ENCODE data around the gene TRMT10A.
"Not testable (repeated sequence)": the region's sequence is repeated elsewhere in the genome, so short reads cannot be mapped to it uniquely, and the experiment has no call there.

TRMT10A gene

DNA sequence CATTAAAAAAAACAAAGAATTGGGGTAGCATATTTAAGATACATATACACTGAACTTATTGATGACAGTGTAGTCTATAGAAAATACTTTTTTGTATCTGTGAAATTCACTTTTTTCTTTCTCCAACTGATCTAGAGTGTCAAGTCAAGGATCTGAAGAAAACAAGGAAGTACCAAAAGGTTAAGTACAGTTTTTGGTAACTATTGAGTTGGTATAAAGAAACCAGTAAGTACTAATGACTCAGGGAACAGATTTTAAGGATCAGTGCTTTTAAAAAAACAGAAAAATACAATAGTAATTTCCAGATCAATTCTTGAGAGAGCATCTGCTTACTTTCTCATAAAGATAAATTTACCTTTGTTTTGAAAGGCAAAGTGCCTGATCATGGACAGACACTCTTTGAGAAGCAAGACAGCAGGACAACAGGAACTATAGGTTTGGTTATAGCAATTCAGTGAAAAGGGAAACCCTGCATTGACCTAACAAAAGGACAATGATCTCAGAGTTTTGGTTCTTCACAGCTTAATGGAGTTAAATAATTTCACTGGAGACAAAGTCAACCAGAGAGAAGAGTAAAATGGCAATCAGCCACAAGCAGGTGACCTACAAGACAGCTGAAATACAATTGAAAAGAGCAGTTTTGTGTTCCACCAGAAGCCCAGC is 23.4 kb downstream of the TRMT10A start:
- TF ChIP-seq YY1 (IDR thresholded peaks at IDR 0.05; ENCODE audit: insufficient read depth, insufficient read length) (no peak), SUZ12 (IDR thresholded peaks at IDR 0.05; ENCODE audit: extremely low read depth, insufficient read depth, insufficient read length) (no peak), ZNF274 (IDR thresholded peaks at IDR 0.05; ENCODE audit: low read depth, low read length) (no peak)

GRCh38 chr4:99537674-99538073 is 26.2 kb downstream of the TRMT10A start:
- Histone ChIP-seq H3K9me3 (ENCODE audit: insufficient read depth, low read length) (no peaks in the 10 kb centered on the region), H3K36me3 (ENCODE audit: insufficient read depth, insufficient read length, low read length) (no peaks in the 10 kb centered on the region), H3K9ac (ENCODE audit: insufficient read length, low read depth) (no peak overlapping the region), H3K4me3 (ENCODE audit: insufficient read length, low read depth) (no peak overlapping the region), H3K27me3 (ENCODE audit: insufficient read depth, insufficient read length) (no peaks in the 10 kb centered on the region), H3K4me1 (ENCODE audit: insufficient read depth, insufficient read length) (no peaks in the 10 kb centered on the region)
- DNase-seq (ENCODE audit: low read depth, low spot score), result no peak
- TF ChIP-seq YY1 (IDR thresholded peaks at IDR 0.05; ENCODE audit: insufficient read depth, insufficient read length) (no peak), SUZ12 (IDR thresholded peaks at IDR 0.05; ENCODE audit: extremely low read depth, insufficient read depth, insufficient read length) (no peak), ZNF274 (IDR thresholded peaks at IDR 0.05; ENCODE audit: low read depth, low read length) (no peak)

More for the DNA sequence above, 23.4 kb downstream of the TRMT10A start:
- no peak for DNase-seq (ENCODE audit: low read depth, low spot score)
- Histone ChIP-seq H3K4me3 (ENCODE audit: insufficient read length, low read depth) (no peak overlapping the region), H3K9me3 (ENCODE audit: insufficient read depth, low read length) (no peaks in the 10 kb centered on the region), H3K27me3 (ENCODE audit: insufficient read depth, insufficient read length) (no peaks in the 10 kb centered on the region), H3K9ac (ENCODE audit: insufficient read length, low read depth) (no peak overlapping the region), H3K36me3 (ENCODE audit: insufficient read depth, insufficient read length, low read length) (no peaks in the 10 kb centered on the region), H3K4me1 (ENCODE audit: insufficient read depth, insufficient read length) (no peaks in the 10 kb centered on the region)

- no peaks in the 10 kb centered on the region for H3K9me3 ChIP-seq (ENCODE audit: insufficient read depth, low read length)
- TF ChIP-seq ZNF274 (IDR thresholded peaks at IDR 0.05; ENCODE audit: low read depth, low read length) (no peak), SUZ12 (IDR thresholded peaks at IDR 0.05; ENCODE audit: extremely low read depth, insufficient read depth, insufficient read length) (no peak), YY1 (IDR thresholded peaks at IDR 0.05; ENCODE audit: insufficient read depth, insufficient read length) (no peak)
- DNase-seq (ENCODE audit: low read depth, low spot score), result no peak
- no peaks in the 10 kb centered on the region for H3K27me3 ChIP-seq (ENCODE audit: insufficient read depth, insufficient read length)
- no peak overlapping the region for H3K9ac ChIP-seq (ENCODE audit: insufficient read length, low read depth)
- no peak overlapping the region for H3K4me3 ChIP-seq (ENCODE audit: insufficient read length, low read depth)
- no peaks in the 10 kb centered on the region for H3K36me3 ChIP-seq (ENCODE audit: insufficient read depth, insufficient read length, low read length)
- no peaks in the 10 kb centered on the region for H3K4me1 ChIP-seq (ENCODE audit: insufficient read depth, insufficient read length)
Measured at GRCh38 chr4:99536848-99537247, 27.0 kb downstream of the TRMT10A start.

- no peak for TF ChIP-seq ZNF274 (IDR thresholded peaks at IDR 0.05; ENCODE audit: low read depth, low read length)
- no peak for TF ChIP-seq SUZ12 (IDR thresholded peaks at IDR 0.05; ENCODE audit: extremely low read depth, insufficient read depth, insufficient read length)
- TF ChIP-seq YY1 (IDR thresholded peaks at IDR 0.05; ENCODE audit: insufficient read depth, insufficient read length), result no peak
- Histone ChIP-seq H3K36me3 (ENCODE audit: insufficient read depth, insufficient read length, low read length) (no peaks in the 10 kb centered on the region), H3K4me3 (ENCODE audit: insufficient read length, low read depth) (no peak overlapping the region), H3K9ac (ENCODE audit: insufficient read length, low read depth) (no peak overlapping the region), H3K27me3 (ENCODE audit: insufficient read depth, insufficient read length) (no peaks in the 10 kb centered on the region), H3K9me3 (ENCODE audit: insufficient read depth, low read length) (no peaks in the 10 kb centered on the region), H3K4me1 (ENCODE audit: insufficient read depth, insufficient read length) (no peaks in the 10 kb centered on the region)
- no peak for DNase-seq (ENCODE audit: low read depth, low spot score)
Measured at GRCh38 chr4:99536271-99536670, 27.6 kb downstream of the TRMT10A start.

DNA sequence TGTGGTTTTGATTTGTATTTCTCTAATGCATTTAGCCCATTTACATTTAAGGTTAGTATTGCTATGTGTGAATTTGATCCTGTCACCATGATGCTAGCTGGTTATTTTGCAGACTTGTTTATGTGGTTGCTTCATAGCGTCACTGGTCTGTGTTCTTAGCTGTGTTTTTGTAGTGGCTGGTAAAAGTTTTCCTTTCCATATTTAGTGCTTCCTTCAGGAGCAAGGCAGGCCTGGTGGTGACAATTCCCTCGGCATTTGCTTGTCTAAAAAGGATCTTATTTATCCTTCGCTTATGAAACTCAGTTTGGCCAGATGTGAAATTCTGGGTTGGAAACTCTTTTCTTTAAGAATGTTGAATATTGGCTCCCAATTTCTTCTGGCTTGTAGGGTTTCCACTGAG is 29.1 kb downstream of the TRMT10A start:
- not testable (repeated sequence) for H3K36me3 ChIP-seq (ENCODE audit: insufficient read depth, insufficient read length, low read length); H3K4me1 ChIP-seq (ENCODE audit: insufficient read depth, insufficient read length); H3K9me3 ChIP-seq (ENCODE audit: insufficient read depth, low read length); H3K9ac ChIP-seq (ENCODE audit: insufficient read length, low read depth); DNase-seq (ENCODE audit: low read depth, low spot score); H3K27me3 ChIP-seq (ENCODE audit: insufficient read depth, insufficient read length); H3K4me3 ChIP-seq (ENCODE audit: insufficient read length, low read depth)

DNA sequence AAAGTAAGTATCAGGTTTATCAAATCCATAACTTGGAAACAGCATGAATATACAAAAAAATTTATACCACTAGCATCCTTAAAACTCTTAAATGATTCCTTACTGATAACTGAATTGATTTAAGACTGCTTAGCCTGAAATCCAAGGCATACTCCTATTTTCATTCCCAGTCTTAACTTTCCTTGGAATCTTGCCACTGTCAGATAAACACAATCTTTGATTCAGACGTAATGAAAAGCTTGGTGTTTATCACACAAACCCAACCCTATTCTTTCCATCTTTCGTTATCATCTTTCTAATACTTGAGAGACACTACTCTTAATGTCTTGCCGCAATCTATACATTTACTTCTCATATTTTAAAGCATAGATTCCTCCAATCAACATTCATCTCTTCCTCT is 33.9 kb downstream of the TRMT10A start:
- TF ChIP-seq ZNF274 (IDR thresholded peaks at IDR 0.05; ENCODE audit: low read depth, low read length) (no peak), SUZ12 (IDR thresholded peaks at IDR 0.05; ENCODE audit: extremely low read depth, insufficient read depth, insufficient read length) (no peak), YY1 (IDR thresholded peaks at IDR 0.05; ENCODE audit: insufficient read depth, insufficient read length) (no peak)
- no peaks in the 10 kb centered on the region for H3K36me3 ChIP-seq (ENCODE audit: insufficient read depth, insufficient read length, low read length)
- DNase-seq (ENCODE audit: low read depth, low spot score), result no peak
- no peaks in the 10 kb centered on the region for H3K27me3 ChIP-seq (ENCODE audit: insufficient read depth, insufficient read length)
- no peaks in the 10 kb centered on the region for H3K9me3 ChIP-seq (ENCODE audit: insufficient read depth, low read length)
- no peaks in the 10 kb centered on the region for H3K4me1 ChIP-seq (ENCODE audit: insufficient read depth, insufficient read length)
- H3K4me3 ChIP-seq (ENCODE audit: insufficient read length, low read depth), result no peak overlapping the region
- H3K9ac ChIP-seq (ENCODE audit: insufficient read length, low read depth), result no peak overlapping the region

DNA sequence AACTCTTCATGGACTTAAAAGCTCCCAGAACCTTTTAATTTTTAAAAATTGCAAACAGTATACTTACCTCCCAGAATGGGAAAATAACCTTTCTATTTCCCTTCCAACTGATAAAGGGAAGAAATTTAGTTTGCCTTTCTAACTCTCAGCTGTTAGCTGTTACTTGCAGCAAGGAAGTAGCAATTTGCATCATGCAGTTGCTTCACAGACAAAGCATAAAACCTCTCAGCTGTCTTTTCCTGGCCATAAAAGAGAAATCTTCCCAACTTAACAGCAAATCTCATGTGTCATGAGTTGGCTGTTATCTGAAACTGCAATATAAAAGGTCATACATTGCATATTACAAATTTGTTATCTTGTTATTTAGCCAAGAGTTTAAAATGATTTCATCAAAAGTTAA is 34.6 kb downstream of the TRMT10A start:
- H3K4me3 ChIP-seq (ENCODE audit: insufficient read length, low read depth), result no peak overlapping the region
- H3K36me3 ChIP-seq (ENCODE audit: insufficient read depth, insufficient read length, low read length), result no peaks in the 10 kb centered on the region

More for the DNA sequence above, 34.6 kb downstream of the TRMT10A start:
- Histone ChIP-seq H3K9ac (ENCODE audit: insufficient read length, low read depth) (no peak overlapping the region), H3K27me3 (ENCODE audit: insufficient read depth, insufficient read length) (no peaks in the 10 kb centered on the region), H3K4me1 (ENCODE audit: insufficient read depth, insufficient read length) (no peaks in the 10 kb centered on the region), H3K9me3 (ENCODE audit: insufficient read depth, low read length) (no peaks in the 10 kb centered on the region)
- no peak for TF ChIP-seq SUZ12 (IDR thresholded peaks at IDR 0.05; ENCODE audit: extremely low read depth, insufficient read depth, insufficient read length)
- TF ChIP-seq YY1 (IDR thresholded peaks at IDR 0.05; ENCODE audit: insufficient read depth, insufficient read length), result no peak
- TF ChIP-seq ZNF274 (IDR thresholded peaks at IDR 0.05; ENCODE audit: low read depth, low read length), result no peak
- no peak for DNase-seq (ENCODE audit: low read depth, low spot score)

Data from NT2/D1 (cell line).